GM23338 (cell line): ENCODE data around the gene RPL31. TPM values are rescaled to one million over a fixed set of nuclear protein-coding genes. Genes with fewer than 3 reads are reported as not detected.

ENCODE experiments used
- ATAC-seq: fragments of 200-7000 bp; cut with Tn5 transposase; 3 replicates; pipeline ENCODE4 v1.9.1; 2020
- DNase-seq: peaks from one replicate; pipeline ENCODE4 v3.0.0-alpha.2; 2015; ENCODE audit warnings: low spot score
- H2AFZ ChIP-seq: fragments of 200-600 bp; sonication (generic); 2 replicates; pipeline ENCODE4 v1.8.0; 2016; ENCODE audit warnings: antibody characterized with exemption, mild to moderate bottlenecking, moderate library complexity
- H3F3A ChIP-seq: fragments of 200-600 bp; sonication (generic); replicated peaks from 2 replicates; pipeline ENCODE4 v1.8.0; 2017; ENCODE audit warnings: antibody characterized with exemption, mixed run types, low read depth
- H3K27ac ChIP-seq: fragments of 200-600 bp; sonication (generic); 2 replicates; pipeline ENCODE4 v1.6.1; 2016; ENCODE audit warnings: low read depth
- H3K27me3 ChIP-seq: fragments of 200-600 bp; sonication (generic); 2 replicates; pipeline ENCODE4 v1.8.0; 2016; ENCODE audit warnings: mild to moderate bottlenecking, mixed run types, moderate library complexity; ENCODE audit not compliant: insufficient read depth
- H3K36me3 ChIP-seq: fragments of 200-600 bp; sonication (generic); 2 replicates; pipeline ENCODE4 v1.8.0; 2016; ENCODE audit warnings: mild to moderate bottlenecking; ENCODE audit not compliant: insufficient read depth
- H3K4me1 ChIP-seq: fragments of 200-600 bp; sonication (generic); 2 replicates; pipeline ENCODE4 v1.8.0; 2016; ENCODE audit warnings: mild to moderate bottlenecking, moderate library complexity; ENCODE audit not compliant: insufficient read depth
- H3K4me2 ChIP-seq: fragments of 200-600 bp; sonication (generic); 2 replicates; pipeline ENCODE4 v1.7.1; 2017; ENCODE audit warnings: mixed run types
- H3K4me3 ChIP-seq: fragments of 200-600 bp; sonication (generic); 2 replicates; pipeline ENCODE4 v1.6.1; 2016; ENCODE audit warnings: mixed run types
- H3K79me2 ChIP-seq: fragments of 200-600 bp; sonication (generic); replicated peaks from 2 replicates; pipeline ENCODE4 v1.8.0; 2017; ENCODE audit warnings: mild to moderate bottlenecking; ENCODE audit not compliant: insufficient read depth
- H3K9me2 ChIP-seq: fragments of 200-600 bp; sonication (generic); 2 replicates; pipeline ENCODE4 v1.8.0; 2017; ENCODE audit not compliant: insufficient read depth
- H4K20me1 ChIP-seq: fragments of 200-600 bp; sonication (generic); replicated peaks from 2 replicates; pipeline ENCODE4 v1.8.0; 2017; ENCODE audit warnings: mild to moderate bottlenecking; ENCODE audit not compliant: insufficient read depth
- H3K27ac Mint-ChIP-seq: 2 replicates; pipeline ENCODE4 v1.8.0; 2020; ENCODE audit warnings: inconsistent platforms, mild to moderate bottlenecking, moderate library complexity, mixed read lengths
- H3K27me3 Mint-ChIP-seq: 3 replicates; pipeline ENCODE4 v1.8.0; 2022; ENCODE audit warnings: low read depth, mild to moderate bottlenecking, moderate library complexity, mixed read lengths, inconsistent platforms; ENCODE audit not compliant: insufficient read depth, poor library complexity
- H3K36me3 Mint-ChIP-seq: 3 replicates; pipeline ENCODE4 v1.8.0; 2021; ENCODE audit warnings: low read depth, mild to moderate bottlenecking, inconsistent platforms, moderate library complexity, mixed read lengths
- H3K4me1 Mint-ChIP-seq: 3 replicates; pipeline ENCODE4 v1.8.0; 2020; ENCODE audit warnings: mild to moderate bottlenecking, inconsistent platforms, mixed read lengths
- H3K4me3 Mint-ChIP-seq: 3 replicates; pipeline ENCODE4 v1.8.0; 2021; ENCODE audit warnings: moderate library complexity, mild to moderate bottlenecking, inconsistent platforms, mixed read lengths
- H3K9me3 Mint-ChIP-seq: 3 replicates; pipeline ENCODE4 v1.8.0; 2020; ENCODE audit warnings: moderate library complexity, mild to moderate bottlenecking, inconsistent platforms, mixed read lengths
- ETS1 ChIP-seq: IDR thresholded peaks from 2 replicates; pipeline ENCODE4 v1.6.1; 2016; ENCODE audit warnings: antibody characterized with exemption
- EZH2phosphoT487 ChIP-seq: fragments of 200-600 bp; sonication (generic); IDR thresholded peaks from one replicate; pipeline ENCODE4 v1.8.1; 2018; ENCODE audit warnings: antibody characterized with exemption; ENCODE audit not compliant: unreplicated experiment
- POLR2AphosphoS5 ChIP-seq: IDR thresholded peaks from 2 replicates; pipeline ENCODE4 v1.6.1; 2016; ENCODE audit warnings: antibody characterized with exemption, low read depth
- STAT1 ChIP-seq: IDR thresholded peaks from one replicate; pipeline ENCODE4 v1.6.1; 2016; ENCODE audit warnings: antibody characterized with exemption; ENCODE audit not compliant: unreplicated experiment
- ZNF114 ChIP-seq: fragments of 250-450 bp; sonication (Bioruptor Pico); IDR thresholded peaks from 2 replicates; pipeline ENCODE4 v1.5.0; 2020; ENCODE audit warnings: mild to moderate bottlenecking, moderate library complexity
- polyA plus RNA-seq: library from polyadenylated mRNA; unstranded; fragments of >200 nt; fragmentation: Nextera tagmentation; extraction: Ambion mirVana; gene quantifications from 2 replicates; pipeline ENCODE4 v1.2.1, GENCODE V29; 2016
- total RNA-seq: library from RNA; depleted of rRNA; stranded (reverse); fragments of >200 nt; shearing (Covaris generic); gene quantifications from 2 replicates; pipeline ENCODE4 v1.2.3, GENCODE V29; 2014
- TF ChIP-seq, protein P1 (sequence below): IDR thresholded peaks from one replicate; pipeline ENCODE4 v1.6.1; 2018; ENCODE audit warnings: antibody characterized with exemption; ENCODE audit not compliant: unreplicated experiment
- TF ChIP-seq, protein P2 (sequence below), 2 experiments: fragments of 200-600 bp in 1 of 2; sonication (generic) in 1 of 2; conservative IDR thresholded peaks; 2 replicates each; pipeline versions ENCODE4 v1.5.1 to v1.6.1; 2016 to 2017; ENCODE audit warnings: antibody characterized with exemption in 2 of 2, low read depth in 2 of 2, mild to moderate bottlenecking in 2 of 2, moderate library complexity in 1 of 2

Gene RPL31
- total and polyA plus RNA-seq, 2 experiments from 2014 or later, result 819 to 3,213 TPM

DNA sequence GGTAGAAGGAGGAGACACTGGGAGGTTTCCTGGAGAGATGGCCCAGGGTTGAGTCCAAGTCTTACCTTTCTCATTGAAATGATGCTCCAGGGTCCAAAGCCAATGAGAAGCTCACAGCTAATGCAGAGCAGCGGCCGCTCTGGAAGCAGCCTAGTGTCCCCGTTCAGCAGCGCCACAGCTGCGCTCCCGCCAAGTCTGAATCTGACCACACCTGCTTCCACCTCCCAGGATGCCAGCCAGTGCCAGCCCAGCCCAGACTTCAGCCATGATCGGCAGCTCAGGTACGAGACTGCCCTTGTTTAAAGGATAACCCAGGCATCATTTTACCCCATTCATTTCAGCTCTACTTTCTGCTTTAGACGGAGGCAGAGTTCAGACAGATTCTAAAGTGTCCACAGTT lies 11.9 kb upstream of the RPL31 start (continued):
- TF ChIP-seq, protein P1, sequence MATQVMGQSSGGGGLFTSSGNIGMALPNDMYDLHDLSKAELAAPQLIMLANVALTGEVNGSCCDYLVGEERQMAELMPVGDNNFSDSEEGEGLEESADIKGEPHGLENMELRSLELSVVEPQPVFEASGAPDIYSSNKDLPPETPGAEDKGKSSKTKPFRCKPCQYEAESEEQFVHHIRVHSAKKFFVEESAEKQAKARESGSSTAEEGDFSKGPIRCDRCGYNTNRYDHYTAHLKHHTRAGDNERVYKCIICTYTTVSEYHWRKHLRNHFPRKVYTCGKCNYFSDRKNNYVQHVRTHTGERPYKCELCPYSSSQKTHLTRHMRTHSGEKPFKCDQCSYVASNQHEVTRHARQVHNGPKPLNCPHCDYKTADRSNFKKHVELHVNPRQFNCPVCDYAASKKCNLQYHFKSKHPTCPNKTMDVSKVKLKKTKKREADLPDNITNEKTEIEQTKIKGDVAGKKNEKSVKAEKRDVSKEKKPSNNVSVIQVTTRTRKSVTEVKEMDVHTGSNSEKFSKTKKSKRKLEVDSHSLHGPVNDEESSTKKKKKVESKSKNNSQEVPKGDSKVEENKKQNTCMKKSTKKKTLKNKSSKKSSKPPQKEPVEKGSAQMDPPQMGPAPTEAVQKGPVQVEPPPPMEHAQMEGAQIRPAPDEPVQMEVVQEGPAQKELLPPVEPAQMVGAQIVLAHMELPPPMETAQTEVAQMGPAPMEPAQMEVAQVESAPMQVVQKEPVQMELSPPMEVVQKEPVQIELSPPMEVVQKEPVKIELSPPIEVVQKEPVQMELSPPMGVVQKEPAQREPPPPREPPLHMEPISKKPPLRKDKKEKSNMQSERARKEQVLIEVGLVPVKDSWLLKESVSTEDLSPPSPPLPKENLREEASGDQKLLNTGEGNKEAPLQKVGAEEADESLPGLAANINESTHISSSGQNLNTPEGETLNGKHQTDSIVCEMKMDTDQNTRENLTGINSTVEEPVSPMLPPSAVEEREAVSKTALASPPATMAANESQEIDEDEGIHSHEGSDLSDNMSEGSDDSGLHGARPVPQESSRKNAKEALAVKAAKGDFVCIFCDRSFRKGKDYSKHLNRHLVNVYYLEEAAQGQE, result no peak
- TF ChIP-seq STAT1 (no peak), EZH2phosphoT487 (no peak), POLR2AphosphoS5 (no peak)

DNA sequence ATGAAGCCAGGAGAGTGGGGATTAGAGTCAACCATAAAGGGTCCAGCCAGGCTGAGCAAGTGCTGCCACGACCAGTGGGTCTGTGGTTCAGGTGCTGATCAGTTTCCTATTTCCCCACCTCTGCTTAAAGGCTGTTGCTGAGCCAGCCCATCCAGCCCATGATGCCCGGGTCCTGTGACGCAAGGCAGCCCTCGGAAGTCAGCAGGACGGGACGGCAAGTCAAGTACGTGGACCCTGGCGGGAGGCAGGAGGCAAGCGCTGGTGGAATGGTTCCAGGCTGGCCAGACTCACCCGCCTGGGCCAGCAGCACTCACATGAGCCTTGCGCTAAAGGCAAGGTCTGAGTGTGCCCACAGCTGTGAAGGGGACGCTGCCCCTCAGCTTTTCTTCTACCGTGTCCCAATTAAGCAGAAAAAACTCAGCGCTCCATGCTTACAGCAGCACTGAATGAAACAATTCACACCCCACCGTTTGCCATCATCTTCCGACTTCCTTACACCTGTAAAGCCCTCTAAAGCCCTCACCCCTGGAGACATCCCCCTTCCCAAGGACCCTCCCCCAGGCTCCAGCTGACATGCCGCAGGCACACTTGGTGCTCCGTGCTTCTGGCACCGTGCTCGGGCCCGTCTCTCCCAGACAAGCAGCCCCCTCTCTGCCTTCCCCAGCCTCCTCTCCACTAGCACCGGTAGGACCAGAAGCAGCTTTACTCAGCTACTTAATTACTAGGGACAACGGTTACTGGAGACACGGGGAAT lies 11.3 kb upstream of the RPL31 start:
- Histone ChIP-seq H3K36me3 (no peaks in the 10 kb centered on the region), H4K20me1 (no peaks in the 10 kb centered on the region), H3K4me1 (no peaks in the 10 kb centered on the region), H3K27me3 (no peaks in the 10 kb centered on the region), H3K4me3 (no peak overlapping the region), H3K9me2 (no peaks in the 10 kb centered on the region), H3F3A (no peaks in the 10 kb centered on the region), H3K27ac (no peak overlapping the region), H3K79me2 (no peaks in the 10 kb centered on the region), H2AFZ (no peak overlapping the region), H3K4me2 (no peak overlapping the region)
- peaks cover 14% of the 10 kb centered on the region for H3K4me1 Mint-ChIP-seq
- DNase-seq (no peak), ATAC-seq (peak; percentile 56)
- peaks cover 6% of the 10 kb centered on the region for H3K27me3 Mint-ChIP-seq
- no peaks in the 10 kb centered on the region for H3K9me3 Mint-ChIP-seq
- peaks cover 3% of the 10 kb centered on the region; the same call in 1 of the 3 replicates for H3K36me3 Mint-ChIP-seq
- no peak overlapping the region for H3K27ac Mint-ChIP-seq
- H3K4me3 Mint-ChIP-seq, result no peak overlapping the region
- TF ChIP-seq ETS1 (no peak), ZNF114 (CRISPR knock-in tag) (no peak)
- TF ChIP-seq, protein P2, sequence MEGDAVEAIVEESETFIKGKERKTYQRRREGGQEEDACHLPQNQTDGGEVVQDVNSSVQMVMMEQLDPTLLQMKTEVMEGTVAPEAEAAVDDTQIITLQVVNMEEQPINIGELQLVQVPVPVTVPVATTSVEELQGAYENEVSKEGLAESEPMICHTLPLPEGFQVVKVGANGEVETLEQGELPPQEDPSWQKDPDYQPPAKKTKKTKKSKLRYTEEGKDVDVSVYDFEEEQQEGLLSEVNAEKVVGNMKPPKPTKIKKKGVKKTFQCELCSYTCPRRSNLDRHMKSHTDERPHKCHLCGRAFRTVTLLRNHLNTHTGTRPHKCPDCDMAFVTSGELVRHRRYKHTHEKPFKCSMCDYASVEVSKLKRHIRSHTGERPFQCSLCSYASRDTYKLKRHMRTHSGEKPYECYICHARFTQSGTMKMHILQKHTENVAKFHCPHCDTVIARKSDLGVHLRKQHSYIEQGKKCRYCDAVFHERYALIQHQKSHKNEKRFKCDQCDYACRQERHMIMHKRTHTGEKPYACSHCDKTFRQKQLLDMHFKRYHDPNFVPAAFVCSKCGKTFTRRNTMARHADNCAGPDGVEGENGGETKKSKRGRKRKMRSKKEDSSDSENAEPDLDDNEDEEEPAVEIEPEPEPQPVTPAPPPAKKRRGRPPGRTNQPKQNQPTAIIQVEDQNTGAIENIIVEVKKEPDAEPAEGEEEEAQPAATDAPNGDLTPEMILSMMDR (conservative IDR thresholded peaks at IDR 0.05; ENCODE audit: low read depth in 2 of 2), result no peak
